ENCODE results near the gene ERFL. TPM values are rescaled to one million over a fixed set of nuclear protein-coding genes. Genes with fewer than 3 reads are reported as not detected.
A peak's percentile ranks its signal among the peaks of the same experiment; 100 is the strongest.
"Not testable (repeated sequence)": the region's sequence is repeated elsewhere in the genome, so short reads cannot be mapped to it uniquely, and the experiment has no call there.

The ERFL gene
- total and polyA plus RNA-seq, 5 experiments from 2014 or later: 7.5 to 8.1 TPM; not detected in 3

GRCh38 chr19:41877916-41878905 is 50.0 kb downstream of the ERFL start:
- no peaks in the 10 kb centered on the region for H3K27me3 Mint-ChIP-seq
- DNase-seq: peak in 3 of 10 donors; percentile 38 to 41 (median 41)
- H3K4me1 Mint-ChIP-seq: peaks cover 28 to 91% (median 81%) of the 10 kb centered on the region in 4 donors
- POLR2A ChIA-PET: interaction anchor here (0.6 to 17.2 kb wide), 10 partner anchors 8 to 339 kb away, joined by 3 to 819 read pairs (median 10); partner anchors contain the start of genes ARHGEF1, DEDD2, ERFL and RABAC1
- peak in 1 of 2 donors; percentile 13 for ATAC-seq
- H3K4me3 Mint-ChIP-seq: peak overlapping the region; percentile 71 to 90 (median 82)
- peaks cover 0 to 6% (median 3%) of the 10 kb centered on the region in 3 donors for H3K36me3 Mint-ChIP-seq
- peak overlapping the region; percentile 93 to 100 (median 100) for H3K27ac Mint-ChIP-seq
- no peaks in the 10 kb centered on the region for H3K9me3 Mint-ChIP-seq

- Mint-ChIP-seq H3K4me3 (peak within 1 kb of the TSS; percentile 71 to 90 (median 82)), H3K27me3 (no peaks in the 10 kb centered on the region), H3K27ac (peak within 1 kb of the TSS; percentile 93 to 100 (median 100)), H3K4me1 (peaks cover 25 to 96% (median 85%) of the 10 kb centered on the region in 4 donors), H3K9me3 (no peaks in the 10 kb centered on the region), H3K36me3 (no peaks in the 10 kb centered on the region)
- ATAC-seq (peak in 1 of 2 donors; percentile 11), DNase-seq (peak in 5 of 10 donors; percentile 27 to 81 (median 37))
- POLR2A ChIA-PET: interaction anchor here (0.7 to 17.2 kb wide), 10 partner anchors 9 to 322 kb away, joined by 3 to 819 read pairs (median 10); partner anchors contain the start of genes ARHGEF1, ERFL, RABAC1 and RPS19
Measured at GRCh38 chr19:41876847-41877832, 51.1 kb downstream of the ERFL start, which contains the start of gene CD79A. TSS of gene CD79A (plus strand) at chr19:41877279. CDS start at chr19:41877305, 26 bp downstream.

GRCh38 chr19:41875973-41876372 is 52.3 kb downstream of the ERFL start:
- peak overlapping the region; percentile 68 to 90 (median 82) for H3K4me3 Mint-ChIP-seq
- ATAC-seq, DNase-seq, H3K36me3 Mint-ChIP-seq, H3K27me3 Mint-ChIP-seq, H3K9me3 Mint-ChIP-seq: not testable (repeated sequence)
- POLR2A ChIA-PET: interaction anchor here (0.6 to 17.2 kb wide), 19 partner anchors 10 to 1922 kb away, joined by 3 to 819 read pairs (median 8); partner anchors contain the start of genes ARHGEF1, ERFL, RABAC1 and RPS19
- peaks cover 29 to 100% (median 89%) of the 10 kb centered on the region in 4 donors for H3K4me1 Mint-ChIP-seq
- H3K27ac Mint-ChIP-seq: peak overlapping the region; percentile 93 to 100 (median 100)

DNA sequence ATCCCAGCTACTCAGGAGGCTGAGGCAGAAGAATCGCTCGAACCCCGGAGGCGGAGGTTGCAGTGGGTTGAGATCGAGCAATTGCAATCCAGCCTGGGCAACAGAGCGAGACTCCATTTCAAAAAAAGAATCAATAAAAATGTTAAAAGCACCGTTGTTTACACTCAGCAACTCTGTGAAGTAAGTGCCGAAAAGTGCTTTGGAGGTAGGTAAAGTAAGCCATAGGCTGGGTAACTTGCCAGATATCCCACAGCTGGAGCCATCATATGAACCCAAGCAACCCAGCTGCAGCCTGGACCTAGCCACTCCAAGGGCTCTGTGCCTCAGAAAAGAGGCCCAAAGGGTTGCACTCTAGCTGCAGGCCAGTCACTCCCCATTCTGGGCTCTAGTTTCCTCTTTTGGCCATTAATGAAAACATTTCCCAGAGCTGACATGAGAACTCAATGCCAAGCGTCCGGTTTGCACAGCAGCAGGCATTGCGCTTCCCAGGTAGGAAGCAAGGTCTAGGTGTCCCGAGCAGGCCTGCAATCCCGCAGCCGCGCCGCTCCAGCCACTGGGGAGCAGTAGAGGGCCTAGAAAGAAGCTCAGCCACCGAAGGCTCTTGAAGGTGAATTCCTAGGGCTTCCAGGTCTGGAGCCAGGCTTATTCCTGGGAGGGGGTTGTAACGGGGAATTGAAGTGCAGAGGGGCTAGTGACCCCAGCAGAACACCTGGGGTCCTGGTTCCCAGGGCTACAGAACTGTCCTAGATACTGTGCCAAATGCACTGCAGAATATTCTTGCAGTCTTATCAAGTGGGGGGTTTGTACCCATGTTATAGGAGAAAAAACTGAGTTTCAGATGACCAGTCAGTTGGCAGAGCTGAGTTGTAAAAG is 55.2 kb downstream of the ERFL start:
- POLR2A ChIA-PET: interaction anchor here (0.7 to 17.2 kb wide), 18 partner anchors 9 to 85 kb away, joined by 3 to 819 read pairs (median 9); partner anchors contain the start of genes ARHGEF1, ERFL, RABAC1 and RPS19
- Mint-ChIP-seq H3K4me3 (peak overlapping the region; percentile 45 to 83 (median 59)), H3K27me3 (no peaks in the 10 kb centered on the region), H3K9me3 (no peaks in the 10 kb centered on the region), H3K36me3 (peaks cover 0 to 25% (median 4%) of the 10 kb centered on the region in 3 donors), H3K4me1 (peaks cover 27 to 94% (median 82%) of the 10 kb centered on the region in 4 donors), H3K27ac (peak overlapping the region; percentile 89 to 100 (median 98))
- ATAC-seq (no peak), DNase-seq (peak; percentile 50 to 81 (median 66))

DNA sequence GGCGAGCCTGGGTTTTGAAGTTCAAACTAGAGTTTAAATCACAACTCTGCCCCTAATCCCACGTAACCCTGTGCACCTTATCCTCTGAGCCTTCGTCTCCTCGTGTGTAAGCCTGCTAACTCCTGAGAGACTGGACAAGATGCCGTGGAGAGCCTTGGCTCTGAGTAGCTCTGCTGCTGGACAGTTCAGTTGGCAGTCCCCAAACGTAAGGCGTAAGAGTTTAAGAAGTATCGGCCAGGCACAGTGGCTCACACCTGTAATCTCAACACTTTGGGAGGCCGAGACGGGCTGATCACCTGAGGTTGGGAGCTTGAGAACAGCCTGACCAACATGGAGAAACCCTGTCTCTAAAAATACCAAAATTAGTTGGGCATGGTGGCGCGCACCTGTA is 55.9 kb downstream of the ERFL start:
- H3K4me3 Mint-ChIP-seq: peak overlapping the region in 4 of 10 donors; percentile 26 to 83 (median 30)
- H3K9me3 Mint-ChIP-seq: no peaks in the 10 kb centered on the region
- no peaks in the 10 kb centered on the region for H3K27me3 Mint-ChIP-seq
- no peak for DNase-seq
- H3K36me3 Mint-ChIP-seq: peaks cover 0 to 31% (median 4%) of the 10 kb centered on the region in 3 donors
- ATAC-seq: no peak
- H3K4me1 Mint-ChIP-seq: peaks cover 29 to 93% (median 81%) of the 10 kb centered on the region in 4 donors
- H3K27ac Mint-ChIP-seq: peak overlapping the region; percentile 77 to 100 (median 98)
- POLR2A ChIA-PET: interaction anchor here (0.7 to 17.2 kb wide), 14 partner anchors 9 to 86 kb away, joined by 3 to 819 read pairs (median 16); partner anchors contain the start of genes ARHGEF1, ERFL, RABAC1 and RPS19

DNA sequence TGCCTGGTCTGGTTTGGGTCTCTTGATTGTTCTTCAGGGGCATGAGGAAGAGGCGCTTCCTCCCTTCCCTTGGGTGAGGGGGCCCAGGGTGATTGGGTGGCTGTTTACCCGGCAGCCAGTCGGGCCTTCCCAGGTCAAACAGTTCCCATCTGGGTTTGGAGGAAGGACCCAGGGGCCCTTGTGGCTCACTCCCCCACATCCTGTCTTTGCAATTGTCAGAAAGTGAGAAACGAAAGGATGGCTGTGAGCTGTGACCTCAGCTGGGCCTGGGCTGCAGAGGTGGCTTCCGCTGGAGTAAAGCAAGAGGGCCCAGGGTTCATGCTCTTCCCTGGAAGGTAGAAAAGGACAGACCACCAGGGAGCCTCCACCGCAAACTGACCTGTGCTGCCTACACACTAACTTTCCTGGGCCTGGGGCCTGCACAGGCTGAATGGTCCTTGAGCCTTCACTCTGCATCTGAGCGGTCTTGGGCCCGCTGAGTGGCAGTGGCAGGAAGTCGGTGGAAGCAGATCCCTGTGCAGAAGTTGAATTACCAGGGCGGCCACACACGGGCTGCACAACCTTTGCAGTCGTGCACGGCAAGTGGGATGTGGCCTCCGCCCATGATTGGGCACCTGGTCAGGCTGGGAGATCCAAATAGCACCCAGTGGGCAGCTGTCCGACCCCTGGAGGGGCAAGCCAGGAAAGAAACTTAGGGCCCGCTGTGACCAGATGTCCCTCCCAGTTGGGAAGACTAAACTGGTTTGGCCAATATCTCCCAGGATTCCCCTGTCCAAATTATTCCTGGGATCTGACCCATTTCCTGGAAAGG is 56.5 kb downstream of the ERFL start:
- DNase-seq: peak in 9 of 10 donors; percentile 27 to 81 (median 63)
- peak; percentile 35 to 51 for ATAC-seq
- POLR2A ChIA-PET: interaction anchor here (0.6 to 17.2 kb wide), 14 partner anchors 8 to 587 kb away, joined by 3 to 819 read pairs (median 8); partner anchors contain the start of genes ARHGEF1, ERFL, RABAC1 and RPS19
- Mint-ChIP-seq H3K4me3 (peak overlapping the region; percentile 53 to 86 (median 82)), H3K36me3 (peaks cover 0 to 35% (median 4%) of the 10 kb centered on the region in 3 donors), H3K27me3 (no peaks in the 10 kb centered on the region), H3K27ac (peak overlapping the region; percentile 89 to 100 (median 98)), H3K4me1 (peaks cover 29 to 89% (median 78%) of the 10 kb centered on the region in 4 donors), H3K9me3 (no peaks in the 10 kb centered on the region)

GRCh38 chr19:41870401-41870873 is 57.8 kb downstream of the ERFL start:
- Mint-ChIP-seq H3K27ac (peak overlapping the region; percentile 79 to 100 (median 90)), H3K4me3 (peak overlapping the region in 9 of 10 donors; percentile 2 to 83 (median 47)), H3K4me1 (peaks cover 29 to 85% (median 71%) of the 10 kb centered on the region in 4 donors), H3K36me3 (peaks cover 0 to 44% (median 4%) of the 10 kb centered on the region in 3 donors), H3K27me3 (no peaks in the 10 kb centered on the region), H3K9me3 (no peaks in the 10 kb centered on the region)
- no peak for DNase-seq
- POLR2A ChIA-PET: interaction anchor here (0.7 to 17.2 kb wide), 9 partner anchors 7 to 88 kb away, joined by 4 to 819 read pairs (median 51); partner anchors contain the start of genes ARHGEF1, RABAC1 and RPS19
- ATAC-seq: no peak

DNA sequence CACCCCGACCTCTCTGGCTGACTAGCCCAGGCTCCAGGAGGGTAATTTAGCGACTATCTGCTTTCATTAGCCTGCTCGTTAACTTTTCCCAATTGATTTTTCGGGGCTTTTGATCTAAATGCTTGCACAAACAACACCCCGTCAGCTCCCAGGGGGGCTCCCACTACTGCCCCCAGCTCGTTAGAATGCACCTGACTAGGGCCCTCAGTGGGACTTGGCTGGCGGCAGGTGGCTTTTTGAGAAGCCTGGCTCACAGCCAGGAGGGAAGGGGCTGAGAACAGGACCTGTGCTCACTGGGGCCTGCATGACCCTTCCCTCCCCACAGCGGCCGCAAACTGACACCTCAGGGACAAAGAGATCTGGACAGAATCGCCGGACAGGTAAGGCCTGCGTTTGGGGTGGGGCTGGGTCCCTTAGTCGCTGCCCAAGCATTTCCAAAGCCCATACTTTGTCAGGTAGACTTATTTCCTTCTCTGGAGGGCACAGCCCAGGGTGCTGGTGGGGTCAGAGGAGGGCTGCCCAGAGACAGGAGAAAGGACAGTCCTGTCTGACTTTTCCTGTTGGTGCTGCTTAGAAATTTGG is 58.8 kb downstream of the ERFL start:
- Mint-ChIP-seq H3K36me3 (peaks cover 0 to 54% (median 4%) of the 10 kb centered on the region in 3 donors), H3K4me3 (peak overlapping the region in 2 of 10 donors; percentile 34 to 55), H3K9me3 (no peaks in the 10 kb centered on the region), H3K27ac (peak overlapping the region; percentile 74 to 100 (median 88)), H3K27me3 (no peaks in the 10 kb centered on the region), H3K4me1 (peaks cover 29 to 82% (median 69%) of the 10 kb centered on the region in 4 donors)
- ATAC-seq (no peak), DNase-seq (no peak)
- POLR2A ChIA-PET: interaction anchor here (1.6 to 17.2 kb wide), 5 partner anchors 9 to 80 kb away, joined by 20 to 819 read pairs (median 184); partner anchors contain the start of genes ARHGEF1 and RPS19

DNA sequence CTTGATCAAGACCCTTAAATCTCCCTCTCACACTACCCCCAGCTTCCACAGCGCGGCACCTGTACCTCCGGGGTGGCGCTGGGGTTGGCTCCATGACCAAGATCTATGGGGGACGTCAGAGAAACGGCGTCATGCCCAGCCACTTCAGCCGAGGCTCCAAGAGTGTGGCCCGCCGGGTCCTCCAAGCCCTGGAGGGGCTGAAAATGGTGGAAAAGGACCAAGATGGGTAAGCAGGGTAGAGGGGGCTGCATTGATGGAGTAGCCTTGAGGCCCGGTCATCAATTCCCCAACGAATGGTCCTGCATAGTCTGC is 59.3 kb downstream of the ERFL start:
- Mint-ChIP-seq H3K36me3 (peaks cover 0 to 59% (median 7%) of the 10 kb centered on the region in 3 donors), H3K27me3 (no peaks in the 10 kb centered on the region), H3K4me1 (peaks cover 32 to 82% (median 72%) of the 10 kb centered on the region in 4 donors), H3K9me3 (no peaks in the 10 kb centered on the region), H3K4me3 (peak overlapping the region in 1 of 10 donors; percentile 53), H3K27ac (peak overlapping the region in 9 of 10 donors; percentile 58 to 100 (median 91))
- ATAC-seq (no peak), DNase-seq (no peak)
- POLR2A ChIA-PET: interaction anchor here (0.6 to 17.2 kb wide), 5 partner anchors 9 to 77 kb away, joined by 4 to 819 read pairs (median 20); partner anchors contain the start of genes ARHGEF1 and RPS19
